Femur (tissue), 1 donor: ENCODE data around the gene WDPCP.
"Not testable (repeated sequence)": the region's sequence is repeated elsewhere in the genome, so short reads cannot be mapped to it uniquely, and the experiment has no call there.

ENCODE experiments used
- DNase-seq: peaks from one replicate; pipeline ENCODE4 v3.0.0-alpha.2; 2017

WDPCP gene

DNA sequence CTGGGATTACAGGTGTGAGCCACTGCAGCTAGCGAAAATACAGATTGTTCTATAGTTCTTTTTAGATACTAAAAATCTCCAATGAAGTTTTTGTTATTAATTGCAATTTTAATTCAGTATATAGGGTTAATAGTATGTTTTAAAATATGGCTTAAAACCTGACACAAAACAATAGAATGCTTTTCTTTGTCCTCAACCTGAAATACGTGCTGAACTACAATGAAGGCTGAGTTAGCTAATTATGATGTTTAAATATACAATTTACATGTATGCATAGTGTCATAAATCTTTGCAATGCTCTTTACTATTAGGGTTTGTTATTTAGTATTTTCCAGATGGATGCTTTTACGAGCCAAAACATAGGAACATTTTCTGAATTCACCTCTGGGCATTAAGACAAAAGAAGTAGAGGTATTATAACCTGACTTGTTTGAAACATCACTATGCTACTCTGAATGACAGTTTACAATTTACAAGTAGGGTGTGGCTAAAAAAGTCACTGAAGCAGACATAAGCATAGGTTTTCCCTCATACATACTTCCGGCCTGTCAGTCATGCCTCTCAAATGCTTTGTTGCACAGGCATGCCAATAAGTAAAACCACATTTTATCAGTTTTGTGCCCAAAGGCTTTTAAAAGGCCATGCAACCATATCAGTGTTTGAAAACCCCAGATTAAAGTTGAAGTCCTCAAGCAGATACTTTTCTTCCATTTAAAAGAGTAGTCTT is 369.3 kb downstream of the WDPCP start:
- DNase-seq: no peak

DNA sequence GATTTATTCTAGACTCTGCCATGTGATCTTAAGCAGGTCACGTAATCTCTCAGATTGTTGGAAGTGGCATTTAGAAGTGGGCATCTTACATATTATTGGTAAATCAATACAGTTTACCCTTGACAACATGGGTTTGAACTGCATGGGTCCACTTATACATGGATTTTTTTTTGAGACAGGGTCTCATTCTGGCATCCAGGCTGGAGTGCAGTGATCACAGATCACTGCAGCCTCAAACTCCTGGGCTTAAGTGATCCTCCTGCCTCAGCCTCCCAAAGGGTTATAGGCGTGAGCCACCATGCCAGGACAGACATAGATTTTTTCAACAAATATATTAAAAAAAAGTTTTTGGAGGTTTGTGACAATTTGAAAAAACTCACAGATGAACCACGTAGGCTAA is 393.0 kb downstream of the WDPCP start:
- DNase-seq: no peak

DNA sequence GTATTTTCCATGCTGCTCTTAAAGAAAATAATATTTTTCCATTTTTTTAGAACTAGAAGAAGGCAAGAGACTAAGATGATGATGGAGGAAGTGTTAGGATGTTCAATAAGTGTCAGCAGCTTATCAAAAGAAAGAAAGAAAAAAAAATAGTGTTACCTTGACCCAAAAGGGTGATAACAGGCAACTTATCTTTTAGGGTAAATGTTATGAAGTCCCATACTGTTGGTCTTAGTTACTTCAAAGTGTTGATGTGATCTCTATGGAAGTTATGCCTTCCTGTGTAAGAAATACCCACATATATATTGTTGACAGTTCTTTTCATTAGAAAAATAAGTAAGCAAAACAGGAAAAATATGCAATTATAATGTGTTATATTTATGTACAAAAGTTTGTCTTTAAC is 394.1 kb downstream of the WDPCP start:
- no peak for DNase-seq

DNA sequence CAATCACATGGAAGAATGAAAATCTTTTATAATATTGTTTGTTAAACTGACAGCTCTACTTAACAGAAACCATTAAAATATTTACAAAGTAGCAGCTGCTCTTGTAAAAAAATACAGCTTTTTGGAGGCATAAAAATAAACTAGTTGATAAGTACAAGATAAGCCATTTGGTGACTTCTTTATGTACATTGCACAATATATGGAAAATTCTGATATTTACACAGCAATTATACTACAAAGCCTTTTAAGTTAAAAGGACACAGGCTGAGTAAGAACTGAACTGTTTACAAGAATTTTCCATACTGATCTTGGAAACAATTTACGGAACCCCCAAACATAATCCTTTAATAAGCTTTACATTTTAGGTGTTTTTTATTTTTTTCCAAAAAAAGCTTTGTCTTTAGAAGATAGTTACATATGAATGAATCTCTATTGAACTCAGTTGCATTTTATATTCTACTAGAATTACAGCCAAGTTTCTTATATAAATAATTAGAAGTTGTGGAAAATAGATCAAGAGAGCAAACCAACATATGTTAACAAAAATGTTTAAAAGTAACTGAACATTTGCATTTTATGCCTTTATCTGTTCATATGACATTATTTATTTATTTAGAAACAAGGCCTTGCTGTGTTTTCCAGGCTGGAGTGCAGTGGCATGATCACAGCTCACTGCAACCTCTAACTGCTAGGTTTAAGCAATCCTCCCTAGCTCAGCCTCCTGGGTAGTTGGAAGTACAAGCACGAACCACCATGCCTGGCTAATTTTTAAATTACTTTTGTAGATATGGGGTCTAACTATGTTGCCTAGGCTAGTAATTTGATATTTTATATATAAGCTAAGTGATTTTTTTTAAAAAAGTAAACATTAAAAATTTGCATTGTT is 395.1 kb downstream of the WDPCP start:
- DNase-seq: no peak

DNA sequence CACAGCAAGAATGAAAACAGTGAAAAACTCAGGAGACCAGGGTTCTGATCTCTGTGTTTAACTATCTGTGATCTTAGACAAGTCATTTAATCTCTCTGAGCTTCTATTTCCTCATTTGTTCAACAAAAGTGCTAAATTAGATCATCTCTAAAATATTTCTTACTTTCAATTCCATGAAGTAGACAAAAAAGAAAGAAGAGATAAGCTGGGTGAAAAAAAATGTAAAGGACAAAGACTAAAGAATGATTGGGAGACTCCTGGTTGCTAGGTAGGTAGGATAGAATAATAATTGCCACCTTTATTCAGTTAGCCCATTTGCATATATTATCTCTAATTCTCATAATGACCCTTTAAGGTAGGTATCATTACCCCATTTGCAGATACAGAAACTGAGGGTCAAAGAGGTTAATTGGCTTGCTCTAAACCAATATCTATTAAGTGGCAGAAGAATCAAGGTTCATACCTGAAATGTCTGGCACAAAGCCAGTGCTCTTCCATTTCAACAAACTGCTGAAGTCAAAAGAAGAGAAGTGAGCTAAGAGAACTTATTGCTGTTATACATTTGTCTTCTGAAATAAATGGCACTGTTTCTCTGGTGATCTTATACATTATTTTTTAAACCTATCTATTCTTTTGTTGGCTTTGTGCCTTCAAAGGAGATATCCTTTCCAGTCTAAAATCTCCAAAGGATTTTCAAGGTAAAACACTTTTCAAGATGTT is 395.9 kb downstream of the WDPCP start:
- no peak for DNase-seq

DNA sequence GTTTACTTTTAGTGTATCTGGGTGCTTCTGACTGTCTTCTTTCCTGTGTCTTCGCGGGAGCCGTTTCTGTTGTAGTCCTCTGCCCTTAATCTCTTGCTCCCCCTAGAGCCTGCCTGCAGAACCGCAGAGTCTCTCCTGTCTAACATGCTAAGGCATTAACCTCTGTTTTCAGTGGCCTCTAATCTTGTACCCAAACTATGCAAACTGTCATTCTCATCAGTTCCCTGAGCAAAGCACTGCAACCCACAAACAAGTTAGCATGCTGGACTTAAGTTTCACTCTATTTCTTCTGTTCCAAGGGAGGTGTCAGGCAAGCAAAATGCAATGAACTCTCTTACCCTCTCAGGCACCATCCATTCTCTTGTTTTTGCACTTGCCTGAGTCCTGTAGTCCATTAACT is 399.3 kb downstream of the WDPCP start:
- DNase-seq: no peak

DNA sequence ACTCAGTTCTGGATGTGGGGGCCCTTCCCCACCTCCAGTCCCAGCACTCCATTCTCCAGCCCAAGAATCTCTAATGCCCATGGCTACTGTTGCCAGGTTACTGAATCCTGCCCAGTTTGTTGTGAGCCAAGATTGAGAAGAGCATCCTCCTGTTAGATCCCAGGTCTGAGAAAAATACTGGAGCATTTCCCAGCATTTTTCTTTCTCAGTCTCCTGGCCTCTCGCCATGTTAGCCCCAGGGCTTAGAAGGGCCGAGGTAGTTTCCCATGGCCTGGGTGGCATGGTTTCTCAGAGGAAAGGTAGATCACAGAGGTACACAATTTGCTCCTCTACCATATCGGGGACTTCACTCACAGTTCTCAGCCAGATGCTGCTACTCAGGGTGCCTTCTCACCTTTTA is 401.9 kb downstream of the WDPCP start:
- DNase-seq: no peak

DNA sequence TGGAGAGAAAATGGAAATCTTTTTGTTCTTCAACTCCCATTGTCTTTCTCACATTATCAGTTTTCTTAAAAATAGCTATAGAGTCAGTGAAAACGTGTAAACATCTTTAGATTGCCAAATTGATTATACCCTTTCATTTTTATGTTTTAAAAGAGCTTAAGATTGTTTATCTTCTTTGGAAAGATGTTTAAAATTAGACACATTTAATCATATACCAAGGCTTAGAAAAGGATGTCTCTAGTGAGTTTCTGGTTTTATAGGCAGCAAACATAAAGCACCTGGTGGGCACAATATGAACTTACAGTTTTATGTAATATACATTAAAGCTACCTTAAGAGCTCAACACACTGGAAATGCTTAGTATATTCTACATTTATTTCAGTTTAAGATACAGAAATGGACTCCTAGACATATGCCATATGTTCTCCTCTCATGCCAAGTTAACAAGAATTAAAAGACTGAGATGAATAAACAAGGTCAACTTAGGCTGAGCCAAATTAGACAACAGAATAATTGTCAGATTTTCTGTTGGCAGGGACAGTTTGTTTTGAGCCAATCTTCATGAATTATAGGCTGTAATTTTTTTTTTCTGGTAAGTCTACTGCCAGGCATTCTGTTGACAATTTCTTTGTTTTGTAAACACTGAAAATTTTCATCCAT is 425.0 kb downstream of the WDPCP start:
- DNase-seq: no peak

DNA sequence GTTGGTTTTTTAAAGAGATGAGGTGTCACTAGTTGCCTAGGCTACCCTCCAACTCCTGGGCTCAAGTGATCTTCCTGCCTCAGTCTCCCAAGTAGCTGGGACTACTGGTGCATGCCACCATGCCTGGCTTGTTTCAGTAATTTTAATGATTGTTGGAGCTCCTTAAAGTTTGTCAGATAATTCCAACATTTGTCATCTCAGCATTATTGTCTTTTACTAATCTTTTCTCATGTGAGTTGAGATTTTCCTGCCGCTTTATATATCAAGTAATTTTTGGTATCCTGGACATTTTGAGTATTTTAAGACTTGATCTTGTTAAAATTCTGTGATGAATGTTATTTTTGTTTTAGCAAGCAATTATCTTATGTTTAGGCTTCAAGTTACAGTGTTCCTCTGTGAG is 429.0 kb downstream of the WDPCP start:
- no peak for DNase-seq

DNA sequence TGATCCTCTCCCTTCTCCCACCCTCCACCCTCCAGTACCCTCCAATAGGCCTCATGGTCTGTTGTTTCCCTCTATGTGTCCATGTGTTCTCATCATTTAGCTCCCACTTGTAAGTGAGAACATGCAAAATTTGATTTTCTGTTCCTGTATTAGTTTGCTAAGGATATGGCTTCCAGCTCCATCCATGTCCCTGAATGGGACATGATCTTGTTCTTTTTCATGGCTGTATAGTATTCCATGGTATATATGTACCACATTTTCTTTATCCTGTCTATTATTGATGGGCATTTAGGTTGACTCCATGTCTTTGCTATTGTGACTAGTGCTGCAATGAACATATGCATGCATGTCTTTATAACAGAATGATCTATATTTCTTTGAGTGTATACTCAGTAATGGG is 451.6 kb downstream of the WDPCP start:
- not testable (repeated sequence) for DNase-seq

DNA sequence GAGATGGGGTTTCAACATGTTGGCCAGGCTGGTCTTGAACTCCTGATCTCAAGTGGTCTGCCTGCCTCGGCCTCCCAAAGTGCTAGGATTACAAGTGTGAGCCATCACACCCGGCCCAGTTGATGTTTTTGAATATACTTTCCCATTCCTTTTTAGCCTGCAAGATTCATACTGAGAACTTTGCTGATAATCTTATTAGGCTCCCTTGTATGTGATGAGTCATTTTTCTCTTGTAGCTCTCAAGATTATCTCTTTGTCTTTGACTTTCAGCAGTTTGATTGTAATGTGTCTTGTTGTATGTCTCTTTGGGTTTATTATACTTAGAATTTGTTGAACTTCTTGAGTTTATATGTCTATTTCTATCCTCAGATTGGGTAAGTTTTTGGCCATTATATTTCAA is 456.3 kb downstream of the WDPCP start:
- no peak for DNase-seq

DNA sequence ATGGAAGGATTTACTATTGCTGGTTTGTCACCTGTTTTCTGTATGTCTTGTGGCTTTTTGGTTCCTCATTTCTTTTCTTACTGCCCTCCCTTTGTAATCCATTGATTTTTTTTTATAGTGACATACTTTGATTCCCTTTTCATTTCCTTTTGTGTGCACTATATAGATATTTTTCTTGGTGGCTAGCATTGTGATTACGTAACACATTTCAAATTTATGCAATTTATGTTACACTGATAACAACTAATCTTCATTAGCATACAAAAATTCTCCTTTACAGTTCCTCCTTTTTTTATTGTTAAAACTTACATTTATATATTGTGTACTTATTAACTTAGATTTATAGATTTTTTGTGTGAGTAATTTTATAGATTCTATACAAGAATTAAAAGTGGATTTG is 457.1 kb downstream of the WDPCP start:
- no peak for DNase-seq

DNA sequence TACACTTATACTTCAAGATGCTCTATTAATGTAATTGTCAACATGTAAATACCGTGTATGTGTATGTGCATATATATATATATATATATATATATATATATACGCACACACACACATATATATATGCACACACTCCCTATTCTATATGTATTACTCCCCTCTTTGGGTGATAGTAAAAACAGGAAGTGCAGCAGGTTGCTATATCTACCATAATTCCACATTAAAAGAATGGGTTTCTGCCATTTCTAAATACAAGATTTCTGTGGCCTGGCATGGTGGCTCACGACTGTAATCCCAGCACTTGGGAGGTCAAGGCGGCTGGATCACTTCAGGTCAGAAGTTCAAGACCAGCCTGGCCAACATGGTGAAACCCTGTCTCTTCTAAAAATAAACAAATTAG is 460.7 kb downstream of the WDPCP start:
- DNase-seq: no peak

DNA sequence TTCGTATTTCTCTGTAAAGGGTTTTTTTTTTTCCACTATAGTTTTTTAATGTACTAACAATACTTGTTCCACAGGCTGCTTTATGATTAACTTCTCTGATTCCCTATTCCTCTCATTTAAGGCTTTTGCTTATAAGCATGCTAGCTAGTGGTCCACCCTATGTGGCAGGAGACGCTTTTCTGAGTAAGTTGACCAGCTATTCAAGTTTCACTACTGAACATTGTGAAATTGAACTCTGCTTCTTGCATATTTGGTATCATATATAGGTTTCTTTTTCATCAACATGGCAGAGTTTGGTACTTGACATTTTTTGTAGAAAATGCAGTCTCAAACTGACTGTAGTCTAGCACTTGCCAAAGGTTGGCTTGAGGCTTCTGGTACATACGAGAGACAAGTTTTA is 463.4 kb downstream of the WDPCP start:
- no peak for DNase-seq

DNA sequence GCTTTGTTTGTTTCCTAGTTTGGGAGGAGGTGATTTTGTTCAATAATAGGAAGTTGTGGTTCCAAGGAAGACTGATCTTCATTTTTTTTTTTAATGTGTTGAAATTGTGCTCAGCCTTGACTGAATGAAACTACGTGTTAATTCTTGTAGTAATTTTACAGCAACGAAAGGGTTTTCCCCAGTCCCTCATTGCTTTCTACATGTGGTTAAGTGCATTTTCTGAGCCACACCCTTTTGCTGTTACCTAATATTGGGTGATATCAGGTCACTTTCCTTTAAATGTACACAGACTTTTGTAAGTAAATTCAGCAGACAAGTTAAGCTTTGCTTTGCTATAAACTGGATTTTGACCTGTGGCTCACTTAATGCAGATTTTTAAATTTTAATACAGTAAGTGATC is 464.1 kb downstream of the WDPCP start:
- no peak for DNase-seq

DNA sequence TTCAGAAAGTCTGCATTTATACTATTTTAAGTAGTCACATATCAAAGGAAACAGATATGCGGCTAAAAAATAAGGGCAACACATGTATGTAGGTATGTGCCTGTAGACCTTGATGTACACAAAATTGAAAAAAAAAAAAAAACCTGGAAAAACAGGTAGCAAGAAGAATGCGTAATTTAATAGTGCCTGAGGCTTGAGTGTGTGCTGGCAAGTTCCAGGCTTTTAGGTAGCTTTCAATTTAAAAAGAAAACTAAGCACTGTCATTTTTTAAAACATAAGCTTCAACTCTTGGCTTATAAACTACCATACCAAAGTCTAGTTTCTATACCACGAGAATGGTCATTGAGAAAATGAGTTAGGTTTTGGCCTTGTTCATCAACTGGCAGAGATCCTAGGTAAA is 465.4 kb downstream of the WDPCP start:
- no peak for DNase-seq

DNA sequence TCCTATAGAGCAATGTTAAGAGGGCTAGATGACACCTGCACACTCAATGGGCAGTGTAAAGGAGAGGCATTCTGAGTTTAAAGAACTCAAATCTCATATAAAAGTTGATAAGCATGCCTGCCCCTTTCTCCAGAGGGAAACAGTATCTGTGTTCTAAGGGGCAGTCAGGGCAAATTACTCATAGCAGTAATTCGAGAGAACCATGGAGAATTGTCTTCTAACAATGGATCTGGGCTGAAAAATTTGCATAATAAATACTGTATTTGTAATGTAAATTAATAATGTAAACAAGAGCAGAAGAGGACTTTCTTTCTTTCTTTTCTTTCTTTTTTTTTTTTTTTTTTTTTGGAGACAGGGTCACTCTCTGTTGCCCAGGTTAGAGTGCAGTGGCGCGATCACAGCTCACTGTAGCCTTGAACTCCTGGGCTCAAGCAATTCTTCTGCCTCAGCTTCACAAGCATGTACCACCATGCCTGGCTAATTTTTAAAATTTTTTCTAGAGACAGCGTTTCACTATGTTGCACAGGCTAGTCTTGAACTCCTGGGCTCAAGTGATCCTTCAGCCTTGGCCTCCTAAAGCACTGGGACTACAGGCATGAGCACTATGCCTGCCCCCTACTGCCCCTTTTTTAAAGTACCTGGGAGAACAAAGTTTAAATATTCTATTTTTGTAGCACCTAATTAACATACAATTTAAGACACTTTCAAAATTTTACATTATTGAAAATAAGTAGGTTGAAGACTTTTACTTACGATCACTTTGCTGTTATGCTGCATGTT is 467.0 kb downstream of the WDPCP start:
- DNase-seq: no peak

DNA sequence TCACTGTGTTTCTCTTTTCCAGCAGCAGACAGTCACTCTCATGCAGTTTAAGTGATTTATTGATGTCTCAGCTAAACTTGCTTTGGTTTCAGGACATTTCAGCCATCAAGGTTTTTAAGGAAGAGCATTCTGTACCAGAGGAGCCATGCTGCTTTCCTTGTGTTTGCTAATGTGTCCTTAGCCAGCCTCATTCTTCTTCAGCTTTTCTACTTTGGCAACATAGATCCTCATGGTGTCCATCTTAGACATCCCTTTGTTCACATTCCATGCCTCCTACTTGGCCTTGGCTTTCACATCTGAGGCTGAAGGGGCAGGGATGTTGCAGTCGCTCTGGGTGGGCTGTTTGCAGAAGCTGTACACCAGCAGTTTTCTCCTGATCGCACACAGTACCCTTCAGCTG is 469.5 kb downstream of the WDPCP start:
- no peak for DNase-seq

DNA sequence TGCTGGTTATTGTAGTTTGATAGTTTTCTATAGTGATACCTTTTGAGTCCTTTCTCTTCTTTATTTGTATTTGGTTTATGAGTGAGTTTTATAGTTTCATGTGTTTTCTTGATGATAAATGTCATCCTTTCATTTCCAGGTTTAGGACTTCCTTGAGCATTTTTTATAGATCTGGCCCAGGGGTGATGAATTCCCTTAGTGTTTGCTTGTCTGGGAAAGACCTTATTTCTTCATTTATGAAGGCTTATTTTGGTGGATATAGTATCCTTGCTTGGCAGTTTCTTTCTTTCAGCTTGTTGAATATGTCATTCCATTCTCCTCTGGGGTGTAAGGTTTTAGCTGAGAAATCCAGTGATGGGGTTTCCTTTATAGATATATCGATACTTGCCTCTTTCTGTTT is 483.8 kb downstream of the WDPCP start:
- no peak for DNase-seq

DNA sequence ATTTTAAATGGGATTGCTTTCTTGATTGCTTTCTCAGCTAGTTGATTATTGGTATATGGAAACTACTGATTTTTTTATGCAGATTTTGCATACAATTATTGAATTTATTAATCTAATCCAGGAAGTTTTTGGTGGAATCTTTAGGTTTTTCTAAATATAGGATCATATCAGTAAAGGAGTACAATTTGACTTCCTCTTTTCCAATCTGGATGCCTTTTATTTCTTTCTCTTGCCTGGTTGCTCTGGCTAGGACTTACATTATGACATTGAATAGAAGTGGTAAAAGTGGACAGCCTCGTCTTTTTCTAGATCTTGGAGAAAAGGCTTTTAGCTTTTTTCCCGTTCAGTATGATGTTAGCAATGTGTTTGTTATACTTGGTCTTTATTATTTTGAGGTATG is 486.3 kb downstream of the WDPCP start:
- DNase-seq: no peak

DNA sequence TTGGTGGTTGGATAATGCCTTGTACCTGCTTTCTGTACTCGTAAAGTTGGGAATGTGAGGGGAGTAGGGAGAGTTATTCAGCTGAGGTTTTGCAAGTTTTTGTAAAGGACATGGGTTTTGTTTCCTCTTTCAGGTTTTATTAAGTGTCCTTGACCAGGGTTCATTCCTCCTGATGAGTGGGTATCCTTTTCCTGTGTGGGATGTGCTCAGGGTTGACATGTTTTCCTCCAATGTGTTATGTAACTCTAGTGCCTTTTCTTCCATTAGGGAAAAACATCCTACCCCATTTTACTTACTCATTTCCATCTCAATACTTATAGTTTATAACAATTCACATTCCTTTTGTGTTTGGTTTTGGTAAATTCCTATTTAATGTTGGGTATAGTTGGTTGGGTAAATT is 489.2 kb downstream of the WDPCP start:
- DNase-seq: no peak

DNA sequence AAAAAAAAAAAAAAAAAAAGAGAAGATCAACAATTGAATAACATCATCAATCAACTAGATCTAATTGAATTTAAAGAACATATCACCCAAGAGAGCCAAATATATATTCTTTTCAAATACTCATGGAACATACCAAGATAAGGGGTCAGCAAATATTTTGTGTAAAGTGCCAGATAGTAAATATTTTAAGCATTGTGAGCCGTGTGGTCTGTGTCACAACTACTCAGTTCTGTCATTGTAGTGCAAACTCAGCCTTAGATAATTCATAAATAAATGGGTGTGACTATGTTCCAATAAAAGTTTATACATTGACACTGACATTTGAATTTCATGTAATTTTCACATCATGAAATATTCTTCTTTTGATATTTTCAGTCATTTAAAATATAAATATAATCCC is 491.8 kb downstream of the WDPCP start:
- DNase-seq: no peak
